Neural cell (in vitro differentiated cells): ENCODE results near the gene SCAANT1. TPM values are rescaled to one million over a fixed set of nuclear protein-coding genes. Genes with fewer than 3 reads are reported as not detected.

ENCODE experiments used
- H2AFZ ChIP-seq: fragments of 200-600, 300-800 bp; sonication (generic), shearing (Covaris generic); 2 replicates; pipeline ENCODE4 v1.6.0; 2014; ENCODE audit warnings: low read depth, mild to moderate bottlenecking, antibody characterized with exemption, low read length, moderate library complexity
- H3F3A ChIP-seq: fragments of 200-600 bp; shearing (Covaris generic); 2 replicates; pipeline ENCODE4 v1.6.1; 2016; ENCODE audit warnings: mild to moderate bottlenecking, moderate library complexity, mixed read lengths, antibody characterized with exemption, low read length; ENCODE audit not compliant: insufficient read depth, poor library complexity, severe bottlenecking
- H3K27ac ChIP-seq: fragments of 200-600, 300-800 bp; sonication (generic), shearing (Covaris generic); 2 replicates; pipeline ENCODE4 v1.5.1; 2014; ENCODE audit warnings: mild to moderate bottlenecking, low read length, moderate library complexity
- H3K27me3 ChIP-seq: fragments of 300-800, 200-600 bp; sonication (generic), shearing (Covaris generic); 2 replicates; pipeline ENCODE4 v1.6.0; 2014; ENCODE audit warnings: mild to moderate bottlenecking, low read depth, low read length, moderate library complexity; ENCODE audit not compliant: insufficient read depth
- H3K36me3 ChIP-seq: fragments of 300-800, 200-600 bp; sonication (generic), shearing (Covaris generic); 2 replicates; pipeline ENCODE4 v1.5.1; 2014; ENCODE audit warnings: mild to moderate bottlenecking, antibody characterized with exemption, low read length, moderate library complexity; ENCODE audit not compliant: insufficient read depth
- H3K4me2 ChIP-seq: fragments of 300-800, 200-600 bp; sonication (generic), shearing (Covaris generic); 2 replicates; pipeline ENCODE4 v1.6.0; 2014; ENCODE audit warnings: mild to moderate bottlenecking, low read length
- H3K4me3 ChIP-seq: fragments of 300-800, 200-600 bp; sonication (generic), shearing (Covaris generic); 2 replicates; pipeline ENCODE4 v1.5.1; 2014; ENCODE audit warnings: mild to moderate bottlenecking, low read length, moderate library complexity
- H3K79me2 ChIP-seq: fragments of 200-600 bp; shearing (Covaris generic); replicated peaks from 2 replicates; pipeline ENCODE4 v1.6.0; 2014; ENCODE audit warnings: mild to moderate bottlenecking, low read length, moderate library complexity; ENCODE audit not compliant: insufficient read depth
- H3K9ac ChIP-seq: fragments of 300-800, 200-600 bp; sonication (generic), shearing (Covaris generic); 2 replicates; pipeline ENCODE4 v1.6.1; 2016; ENCODE audit warnings: mild to moderate bottlenecking, low read length, mixed read lengths
- H3K9me2 ChIP-seq: fragments of 200-600 bp; shearing (Covaris generic); 2 replicates; pipeline ENCODE4 v1.6.1; 2016; ENCODE audit warnings: mild to moderate bottlenecking, low read length, mixed read lengths; ENCODE audit not compliant: insufficient read depth
- H3K9me3 ChIP-seq: fragments of 200-600, 300-800 bp; sonication (generic), shearing (Covaris generic); 2 replicates; pipeline ENCODE4 v1.6.1; 2016; ENCODE audit warnings: mild to moderate bottlenecking, mixed run types, low read length, moderate library complexity, mixed read lengths
- H4K20me1 ChIP-seq: fragments of 200-600 bp; shearing (Covaris generic); 2 replicates; pipeline ENCODE4 v1.6.1; 2016; ENCODE audit warnings: mild to moderate bottlenecking, mixed run types; ENCODE audit not compliant: insufficient read depth
- CTCF ChIP-seq: fragments of 450-650 bp; IDR thresholded peaks from 2 replicates; pipeline ENCODE4 v1.5.1; 2014; ENCODE audit warnings: antibody characterized with exemption, mild to moderate bottlenecking, moderate library complexity; ENCODE audit not compliant: poor library complexity, severe bottlenecking
- EP300 ChIP-seq: fragments of 450-650 bp; conservative IDR thresholded peaks from 2 replicates; pipeline ENCODE4 v1.6.1; 2014; ENCODE audit warnings: antibody characterized with exemption, mild to moderate bottlenecking, moderate library complexity; ENCODE audit not compliant: poor library complexity, severe bottlenecking
- EZH2 ChIP-seq: fragments of 200-600, 300-800 bp; shearing (Covaris generic), sonication (generic); IDR thresholded peaks from 2 replicates; pipeline ENCODE4 v1.6.1; 2014; ENCODE audit warnings: antibody characterized with exemption, low read length, borderline replicate concordance, mild to moderate bottlenecking; ENCODE audit not compliant: insufficient read depth, poor library complexity, severe bottlenecking
- MXI1 ChIP-seq: fragments of 450-650 bp; conservative IDR thresholded peaks from 2 replicates; pipeline ENCODE4 v1.6.1; 2014; ENCODE audit warnings: antibody characterized with exemption, mild to moderate bottlenecking; ENCODE audit not compliant: poor library complexity, severe bottlenecking
- POLR2AphosphoS5 ChIP-seq: IDR thresholded peaks from 2 replicates; pipeline ENCODE4 v1.6.1; 2012
- RAD21 ChIP-seq: fragments of 450-650 bp; conservative IDR thresholded peaks from 2 replicates; pipeline ENCODE4 v1.6.1; 2014; ENCODE audit warnings: antibody characterized with exemption, mild to moderate bottlenecking, moderate library complexity
- REST ChIP-seq: IDR thresholded peaks from 2 replicates; pipeline ENCODE4 v1.6.1; 2012; ENCODE audit warnings: borderline replicate concordance
- SMC3 ChIP-seq: fragments of 450-650 bp; conservative IDR thresholded peaks from 2 replicates; pipeline ENCODE4 v1.6.1; 2014; ENCODE audit warnings: antibody characterized with exemption, mild to moderate bottlenecking, moderate library complexity; ENCODE audit not compliant: poor library complexity
- TAF1 ChIP-seq: IDR thresholded peaks from 2 replicates; pipeline ENCODE4 v1.6.1; 2012; ENCODE audit warnings: low read depth
- polyA plus RNA-seq: library from polyadenylated mRNA; depleted of rRNA; stranded (reverse); fragments of >200 nt; gene quantifications from 2 replicates; pipeline ENCODE4 v1.2.3, GENCODE V29; 2014

SCAANT1 gene
- polyA plus RNA-seq, 1 donor from 2014 or later = not detected

- Histone ChIP-seq H3K4me3 (no peak overlapping the region), H3K9me2 (no peaks in the 10 kb centered on the region), H3K9me3 (no peaks in the 10 kb centered on the region), H3K27me3 (no peaks in the 10 kb centered on the region), H3K79me2 (no peaks in the 10 kb centered on the region), H3F3A (no peaks in the 10 kb centered on the region), H3K9ac (no peak overlapping the region), H2AFZ (no peak overlapping the region), H3K27ac (no peak overlapping the region), H3K4me2 (no peak overlapping the region), H3K36me3 (no peaks in the 10 kb centered on the region), H4K20me1 (no peaks in the 10 kb centered on the region)
- TF ChIP-seq REST (no peak), TAF1 (no peak), EZH2 (no peak), SMC3 (no peak), CTCF (no peak), EP300 (no peak), RAD21 (no peak), MXI1 (no peak), POLR2AphosphoS5 (no peak)
These were observed 15.7 kb downstream of the SCAANT1 start for GRCh38 chr3:63896332-63897030.

GRCh38 chr3:63895422-63896189 lies 16.6 kb downstream of the SCAANT1 start:
- Histone ChIP-seq H3K9ac (no peak overlapping the region), H3K27me3 (no peaks in the 10 kb centered on the region), H3K9me2 (no peaks in the 10 kb centered on the region), H3K9me3 (no peaks in the 10 kb centered on the region), H2AFZ (no peak overlapping the region), H3K36me3 (no peaks in the 10 kb centered on the region), H4K20me1 (no peaks in the 10 kb centered on the region), H3K4me3 (no peak overlapping the region), H3K79me2 (no peaks in the 10 kb centered on the region), H3K27ac (no peak overlapping the region), H3K4me2 (no peak overlapping the region), H3F3A (no peaks in the 10 kb centered on the region)
- TF ChIP-seq CTCF (no peak), REST (no peak), RAD21 (no peak), POLR2AphosphoS5 (no peak), TAF1 (no peak), MXI1 (no peak), EP300 (no peak), EZH2 (no peak), SMC3 (no peak)
